Upper lobe of right lung (tissue), 1 donor: ENCODE data around the gene SLCO2B1. TPM values are rescaled to one million over a fixed set of nuclear protein-coding genes. Genes with fewer than 3 reads are reported as not detected.

ENCODE experiments used
- ATAC-seq: fragments of 200-7000 bp; cut with Tn5 transposase; one replicate; pipeline ENCODE4 v1.9.1; 2020; ENCODE audit warnings: mild to moderate bottlenecking, moderate library complexity
- DNase-seq: peaks from one replicate; pipeline ENCODE4 v3.0.0-alpha.2; 2020
- H3K27ac ChIP-seq: fragments of 200-600 bp; one replicate; pipeline ENCODE4 v1.8.0; 2022
- H3K27me3 ChIP-seq: fragments of 200-600 bp; one replicate; pipeline ENCODE4 v1.8.0; 2022; ENCODE audit warnings: mild to moderate bottlenecking
- H3K36me3 ChIP-seq: fragments of 200-600 bp; one replicate; pipeline ENCODE4 v1.8.0; 2022
- H3K4me1 ChIP-seq: fragments of 200-600 bp; one replicate; pipeline ENCODE4 v1.8.0; 2022
- H3K4me3 ChIP-seq: fragments of 200-600 bp; one replicate; pipeline ENCODE4 v1.8.0; 2022; ENCODE audit warnings: mild to moderate bottlenecking
- H3K9me3 ChIP-seq: fragments of 200-600 bp; one replicate; pipeline ENCODE4 v1.8.0; 2022
- CTCF ChIP-seq: fragments of 200-600 bp; IDR thresholded peaks from one replicate; pipeline ENCODE4 v1.8.0; 2022; ENCODE audit warnings: antibody characterized with exemption
- intact Hi-C: fragments of 100-400 bp; cut with DNase I; formaldehyde crosslinking; loops from one replicate; pipeline ENCODE4 v1.11.0; 2022
- total RNA-seq: library from RNA; stranded (reverse); fragmentation: NEBNext Ultra II Directional; extraction: Animal tissue kit (Norgen Biotek cat#: 25700); gene quantifications from one replicate; pipeline ENCODE4 v1.2.1, GENCODE V29; 2021
- donor health status: DM: no; HTN: yes; CAD: no; lungs with severe emphysema.

Gene SLCO2B1
- total RNA-seq, 1 donor from 2014 or later = 204 TPM

DNA sequence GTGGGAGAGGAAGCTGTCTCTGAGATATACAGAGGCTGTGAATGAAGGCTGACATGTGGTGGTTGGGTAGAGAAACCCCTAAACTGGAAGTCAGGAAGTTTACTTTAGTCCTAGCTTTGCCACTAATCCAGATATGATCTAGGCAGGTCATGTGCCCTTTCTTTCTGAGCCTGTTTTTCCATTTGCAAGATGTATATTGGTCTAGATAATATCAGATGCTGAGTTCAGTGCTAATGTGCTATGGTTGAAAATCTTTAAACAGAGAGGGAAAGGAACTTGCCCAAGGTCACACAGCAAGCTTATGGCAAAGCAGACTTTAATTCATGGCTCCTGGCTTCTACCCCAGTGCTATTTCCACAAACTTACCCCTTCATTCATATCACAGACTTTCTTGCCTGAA is 63.9 kb downstream of the SLCO2B1 start:
- Histone ChIP-seq H3K36me3 (no peaks in the 10 kb centered on the region), H3K27ac (no peak overlapping the region), H3K9me3 (no peaks in the 10 kb centered on the region), H3K4me1 (no peaks in the 10 kb centered on the region), H3K4me3 (no peak overlapping the region), H3K27me3 (no peaks in the 10 kb centered on the region)
- DNase-seq (no peak), ATAC-seq (no peak)
- TF ChIP-seq CTCF = no peak
- intact Hi-C loops = no loop called here

GRCh38 chr11:75219869-75220268 is 69.0 kb downstream of the SLCO2B1 start:
- intact Hi-C loops = no loop called here
- Histone ChIP-seq H3K9me3 (no peaks in the 10 kb centered on the region), H3K4me3 (no peak overlapping the region), H3K36me3 (no peaks in the 10 kb centered on the region), H3K27ac (no peak overlapping the region), H3K27me3 (no peaks in the 10 kb centered on the region), H3K4me1 (no peaks in the 10 kb centered on the region)
- no peak for TF ChIP-seq CTCF
- DNase-seq = no peak
- ATAC-seq = no peak

DNA sequence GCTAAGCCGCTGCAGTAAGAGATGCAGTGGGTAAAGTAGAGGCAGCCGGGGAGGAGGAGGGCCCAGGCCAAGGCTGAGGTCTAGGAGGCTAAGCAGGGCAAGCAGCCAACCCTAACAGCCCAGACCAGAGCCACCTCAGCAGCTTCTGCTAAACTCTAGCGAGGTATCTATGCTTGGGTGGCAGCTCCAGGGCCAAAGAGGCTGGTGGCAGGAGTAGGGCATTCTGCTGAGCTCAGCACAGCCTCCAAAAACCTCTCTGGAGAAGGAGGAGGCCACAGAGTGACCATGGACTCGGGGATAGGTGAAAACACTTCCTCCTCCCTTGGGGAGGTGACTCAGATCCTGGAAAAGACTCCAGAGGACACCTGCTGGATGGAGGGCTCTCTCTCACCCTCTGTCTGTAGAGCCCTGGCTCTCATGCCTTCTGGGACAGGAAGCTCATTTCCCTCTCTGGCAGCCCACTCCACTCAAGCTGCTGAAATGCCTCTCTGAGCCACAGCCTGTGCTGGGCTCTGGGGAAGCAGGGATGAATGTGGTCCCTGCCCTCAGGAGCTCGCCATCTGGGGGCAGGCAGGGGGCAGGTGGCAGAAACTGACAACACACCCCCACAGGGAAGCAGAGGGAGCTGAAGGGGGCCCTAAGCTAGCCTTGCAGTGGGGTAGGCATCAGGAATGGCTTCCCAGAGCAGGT is 73.2 kb downstream of the SLCO2B1 start:
- intact Hi-C loops = no loop called here
- Histone ChIP-seq H3K4me1 (no peaks in the 10 kb centered on the region), H3K4me3 (no peak overlapping the region), H3K27me3 (no peaks in the 10 kb centered on the region), H3K36me3 (no peaks in the 10 kb centered on the region), H3K9me3 (no peaks in the 10 kb centered on the region), H3K27ac (no peak overlapping the region)
- TF ChIP-seq CTCF = no peak
- ATAC-seq (peak; percentile 42), DNase-seq (peak; percentile 46)

DNA sequence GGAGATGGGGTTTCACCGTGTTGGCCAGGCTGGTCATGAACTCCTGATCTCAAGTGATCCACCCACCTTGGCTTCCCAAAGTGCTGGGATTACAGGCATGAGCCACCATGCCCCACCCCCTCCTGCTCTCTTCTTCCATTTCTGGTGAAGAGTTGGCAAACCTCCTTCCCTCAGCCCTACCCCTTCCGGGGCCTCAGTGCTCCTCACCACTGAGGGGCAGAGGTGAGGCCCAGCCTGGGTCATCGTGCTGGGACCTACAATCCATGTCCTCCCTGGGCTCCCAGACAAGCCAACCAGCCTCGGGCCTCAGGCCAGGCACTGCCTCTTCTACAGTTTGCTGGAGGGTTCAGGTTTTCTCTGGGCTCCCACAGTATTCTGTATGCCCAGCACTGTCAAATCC is 74.9 kb downstream of the SLCO2B1 start:
- TF ChIP-seq CTCF = no peak
- H3K27ac ChIP-seq = no peak overlapping the region
- intact Hi-C loops = no loop called here
- no peaks in the 10 kb centered on the region for H3K27me3 ChIP-seq
- H3K9me3 ChIP-seq = no peaks in the 10 kb centered on the region
- DNase-seq = peak; percentile 28
- no peak for ATAC-seq
- H3K4me3 ChIP-seq = no peak overlapping the region
- no peaks in the 10 kb centered on the region for H3K4me1 ChIP-seq
- no peaks in the 10 kb centered on the region for H3K36me3 ChIP-seq

DNA sequence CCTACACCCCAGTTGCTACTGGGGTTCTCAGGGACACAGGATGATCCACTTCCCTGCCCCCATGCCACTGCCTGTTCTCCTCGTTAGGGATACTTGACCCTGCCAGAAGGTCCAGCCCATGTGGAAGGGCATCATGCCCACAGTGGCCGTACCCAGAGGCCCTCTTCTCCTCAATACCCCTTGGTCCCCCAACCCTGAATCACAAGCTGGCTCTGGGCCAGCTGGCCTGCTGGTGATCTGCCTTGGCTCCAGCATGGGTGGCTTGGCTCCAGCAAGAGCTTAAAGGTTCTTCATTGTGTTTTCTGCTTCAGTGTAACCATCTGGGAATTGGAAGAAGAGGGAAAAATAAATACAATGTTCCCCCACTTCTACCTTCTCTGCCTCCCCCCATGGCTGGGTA is 78.6 kb downstream of the SLCO2B1 start:
- intact Hi-C loops = no loop called here
- no peaks in the 10 kb centered on the region for H3K9me3 ChIP-seq
- ATAC-seq (no peak), DNase-seq (peak; percentile 32)
- H3K4me1 ChIP-seq = no peaks in the 10 kb centered on the region
- no peaks in the 10 kb centered on the region for H3K36me3 ChIP-seq
- no peak overlapping the region for H3K27ac ChIP-seq
- no peak overlapping the region for H3K4me3 ChIP-seq
- TF ChIP-seq CTCF = no peak
- no peaks in the 10 kb centered on the region for H3K27me3 ChIP-seq

DNA sequence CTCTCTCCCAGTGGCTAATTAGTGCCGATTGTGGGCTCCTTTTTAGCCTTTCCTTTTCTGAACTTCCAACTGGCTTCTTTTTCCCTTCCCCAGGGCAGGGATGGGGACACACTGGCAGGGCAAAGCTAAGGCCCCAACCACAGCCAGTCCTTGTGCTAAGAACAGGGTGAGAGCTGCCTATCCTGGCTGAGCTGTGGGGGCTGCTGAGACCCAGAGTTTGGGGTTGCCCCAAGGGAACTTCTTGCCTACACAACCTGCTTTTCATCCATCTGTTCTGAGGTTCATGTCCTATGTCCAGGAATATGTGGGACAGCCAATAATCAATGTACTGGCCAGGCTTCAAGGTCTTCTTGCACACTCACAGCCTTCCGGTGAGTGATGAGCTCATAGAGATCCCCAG is 79.7 kb downstream of the SLCO2B1 start:
- Histone ChIP-seq H3K27ac (no peak overlapping the region), H3K36me3 (no peaks in the 10 kb centered on the region), H3K4me3 (no peak overlapping the region), H3K27me3 (no peaks in the 10 kb centered on the region), H3K4me1 (no peaks in the 10 kb centered on the region), H3K9me3 (no peaks in the 10 kb centered on the region)
- no peak for TF ChIP-seq CTCF
- ATAC-seq = no peak
- no peak for DNase-seq
- intact Hi-C loops = no loop called here
